Effector memory CD4-positive, alpha-beta T cell (primary cell): ENCODE data around the gene MED23.
A peak's percentile ranks its signal among the peaks of the same experiment; 100 is the strongest.

Source experiments
- DNase-seq, 3 donors: peaks; one replicate each; pipeline ENCODE4 v3.0.0-alpha.2; 2020
- H3K27ac ChIP-seq: 2 replicates; pipeline ENCODE4 v1.7.0; 2013; ENCODE audit warnings: mild to moderate bottlenecking, low read length, moderate library complexity; ENCODE audit not compliant: insufficient read depth, poor library complexity, severe bottlenecking
- H3K27me3 ChIP-seq: replicated peaks from 2 replicates; pipeline ENCODE4 v1.7.0; 2013; ENCODE audit warnings: mild to moderate bottlenecking, low read length; ENCODE audit not compliant: insufficient read depth, control insufficient read depth, poor library complexity, severe bottlenecking
- H3K36me3 ChIP-seq: 2 replicates; pipeline ENCODE4 v1.7.0; 2013; ENCODE audit warnings: mild to moderate bottlenecking, low read length, moderate library complexity; ENCODE audit not compliant: control insufficient read depth, insufficient read depth
- H3K4me1 ChIP-seq: 2 replicates; pipeline ENCODE4 v1.7.0; 2013; ENCODE audit warnings: low read length, mild to moderate bottlenecking; ENCODE audit not compliant: control insufficient read depth, insufficient read depth, poor library complexity, severe bottlenecking
- H3K4me3 ChIP-seq: 2 replicates; pipeline ENCODE4 v1.7.0; 2013; ENCODE audit warnings: low read length, low read depth, mild to moderate bottlenecking; ENCODE audit not compliant: insufficient read depth, poor library complexity, severe bottlenecking
- H3K9me3 ChIP-seq: 2 replicates; pipeline ENCODE4 v1.7.0; 2013; ENCODE audit warnings: mild to moderate bottlenecking, low read length, moderate library complexity; ENCODE audit not compliant: control insufficient read depth

Gene MED23

GRCh38 chr6:131524695-131525336 lies 103.2 kb downstream of the MED23 start:
- H3K4me3 ChIP-seq, result no peak overlapping the region
- H3K36me3 ChIP-seq, result no peaks in the 10 kb centered on the region
- no peaks in the 10 kb centered on the region for H3K27me3 ChIP-seq
- no peaks in the 10 kb centered on the region for H3K9me3 ChIP-seq
- DNase-seq, result peak in 2 of 3 donors; percentile 12 to 15
- no peak overlapping the region for H3K27ac ChIP-seq
- peaks cover under 1% of the 10 kb centered on the region for H3K4me1 ChIP-seq

GRCh38 chr6:131523988-131524673 lies 103.9 kb downstream of the MED23 start:
- H3K4me3 ChIP-seq, result no peak overlapping the region
- no peaks in the 10 kb centered on the region for H3K9me3 ChIP-seq
- no peaks in the 10 kb centered on the region for H3K27me3 ChIP-seq
- no peaks in the 10 kb centered on the region for H3K36me3 ChIP-seq
- H3K4me1 ChIP-seq, result peaks cover 3% of the 10 kb centered on the region
- DNase-seq, result no peak
- no peak overlapping the region for H3K27ac ChIP-seq
